ENCODE measurements around the gene ASB5.
"Not testable (repeated sequence)": the region's sequence is repeated elsewhere in the genome, so short reads cannot be mapped to it uniquely, and the experiment has no call there.

ASB5 gene

DNA sequence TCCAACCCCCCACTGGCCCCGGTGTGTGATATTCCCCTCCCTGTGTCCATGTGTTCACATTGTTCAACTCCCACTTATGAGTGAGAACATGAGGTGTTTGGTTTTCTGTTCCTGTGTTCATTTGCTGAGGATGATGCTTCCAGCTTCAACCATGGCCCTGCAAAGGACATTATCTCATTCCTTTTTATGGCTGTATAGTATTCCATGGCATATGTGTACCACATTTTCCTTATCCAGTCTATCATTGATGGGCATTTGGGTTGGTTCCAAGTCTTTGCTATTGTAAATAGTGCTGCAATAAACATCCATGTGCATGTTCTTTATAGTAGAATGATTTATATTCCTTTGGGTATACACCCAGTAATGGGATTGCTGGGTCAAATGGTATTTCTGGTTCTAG lies 10.5 kb upstream of the ASB5 start:
- in situ Hi-C loops (cut with HindIII; ENCODE audit: low sequenced_read_pairs), result not testable (repeated sequence)

DNA sequence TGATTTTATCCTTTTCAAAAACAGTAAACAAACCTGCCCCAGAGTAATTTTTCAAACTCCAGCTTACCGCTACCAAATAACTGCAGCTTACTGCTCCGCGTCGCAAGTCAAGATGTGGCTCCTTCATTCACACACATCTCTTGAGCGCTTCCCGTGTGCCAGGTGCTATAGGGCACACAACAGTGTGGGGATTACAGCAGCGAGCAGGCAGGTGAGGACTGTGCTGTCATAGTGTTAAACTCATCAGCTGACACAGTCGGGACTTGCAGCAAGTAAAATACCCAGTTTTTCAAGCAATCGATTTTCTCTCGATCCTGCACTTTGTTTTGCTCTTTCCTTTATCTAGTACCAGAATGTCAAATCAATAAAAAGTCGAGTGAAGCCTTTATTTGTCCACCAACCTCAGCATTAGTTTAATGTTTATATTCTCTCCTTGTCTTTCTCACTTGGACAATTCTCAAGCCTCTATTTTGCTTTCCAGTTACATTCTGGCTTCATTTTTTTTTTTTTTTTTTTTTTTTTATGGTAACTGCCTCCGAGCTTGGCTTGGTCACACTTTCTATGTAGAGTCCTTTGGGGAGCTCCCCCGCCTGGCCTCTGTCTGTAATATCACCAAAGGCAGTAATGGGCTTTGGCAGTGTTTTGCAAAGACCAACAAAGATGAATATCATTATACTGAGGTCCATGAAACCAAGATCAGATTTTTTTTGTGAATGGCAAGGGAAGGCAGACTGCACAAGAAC lies 8.3 kb upstream of the ASB5 start:
- in situ Hi-C loops (cut with HindIII; ENCODE audit: low sequenced_read_pairs), result no loop called here

DNA sequence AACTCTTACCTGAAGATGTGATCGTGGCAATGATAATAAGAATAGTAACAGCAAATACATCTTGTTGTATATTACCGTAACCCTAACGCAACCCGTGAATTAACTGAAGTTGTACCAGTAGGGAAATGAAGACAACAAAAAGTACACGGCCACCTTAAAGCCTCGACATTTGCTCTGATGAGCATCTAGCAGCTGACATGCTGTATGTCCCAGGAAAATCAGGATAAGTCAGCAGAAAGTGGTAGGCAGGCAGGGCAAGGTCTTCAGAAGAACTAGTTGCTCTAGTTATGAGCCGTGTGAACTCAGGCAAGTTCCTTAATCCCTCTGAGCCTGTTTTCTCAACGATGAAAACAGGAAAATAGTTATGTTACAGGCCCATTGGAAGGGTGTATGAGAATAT lies 7.7 kb upstream of the ASB5 start:
- in situ Hi-C loops (cut with HindIII; ENCODE audit: low sequenced_read_pairs), result no loop called here

DNA sequence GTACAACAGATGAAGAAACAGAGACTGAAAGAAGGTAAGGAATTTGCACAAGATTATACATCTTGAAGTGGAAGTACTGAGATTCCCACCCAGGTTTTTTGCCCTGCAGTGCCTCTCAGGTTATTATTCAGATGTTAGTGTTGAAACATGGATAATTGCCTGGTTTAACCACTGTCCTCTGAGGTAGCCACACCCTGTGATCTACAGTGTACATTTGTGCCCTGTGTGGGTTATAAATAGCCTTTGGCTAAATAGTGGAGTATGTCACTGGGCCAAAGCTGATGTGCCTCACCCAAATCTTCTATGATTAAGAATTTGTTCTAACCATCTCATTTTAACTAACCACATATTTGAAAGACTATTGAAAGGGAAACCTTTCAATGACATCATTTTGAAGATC lies 5.4 kb upstream of the ASB5 start:
- in situ Hi-C loops (cut with HindIII; ENCODE audit: low sequenced_read_pairs), result loop anchor here (5.0 kb wide), 1 partner anchor 77 kb away; the partner anchor contains the start of gene SPATA4

DNA sequence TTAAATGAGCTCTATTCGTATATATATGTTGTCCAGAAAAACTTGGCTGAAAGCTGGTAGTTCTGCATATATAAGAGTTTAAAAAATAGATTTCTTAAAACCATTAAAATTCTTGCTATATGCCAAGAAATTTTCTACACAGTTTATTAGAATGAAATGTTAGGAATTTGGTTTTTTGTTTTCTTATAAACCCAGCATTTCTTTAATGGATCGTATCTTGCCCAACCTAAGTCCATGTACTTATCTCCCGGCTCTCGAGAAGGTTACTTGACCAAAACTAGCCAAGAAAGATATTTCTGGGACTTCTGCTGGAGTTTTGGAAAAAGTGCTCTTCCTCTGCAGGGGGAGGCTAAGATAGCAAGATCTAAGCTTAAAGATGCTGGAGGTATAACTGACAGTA lies 4.7 kb upstream of the ASB5 start:
- in situ Hi-C loops (cut with HindIII; ENCODE audit: low sequenced_read_pairs), result loop anchor here (5.0 kb wide), 1 partner anchor 76 kb away; the partner anchor contains the start of gene SPATA4

DNA sequence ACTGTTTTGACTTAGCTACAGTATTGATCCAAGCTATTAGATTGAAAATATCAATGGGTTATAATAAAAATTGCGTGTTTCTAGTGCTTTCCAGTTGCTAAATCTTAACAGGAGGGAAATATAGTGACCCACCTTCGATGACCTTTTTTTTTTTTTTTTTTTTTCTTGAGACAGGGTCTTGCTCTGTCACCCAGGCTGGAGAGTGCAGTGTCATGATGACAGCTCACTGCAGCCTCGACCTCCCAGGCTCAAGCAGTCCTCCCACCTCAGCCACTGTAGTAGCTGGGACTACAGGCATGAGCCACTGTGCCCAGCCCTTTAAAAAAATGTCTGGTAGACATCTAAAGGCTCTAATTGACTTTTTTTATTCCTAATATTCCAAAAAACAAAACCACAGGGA lies 3.8 kb upstream of the ASB5 start:
- in situ Hi-C loops (cut with HindIII; ENCODE audit: low sequenced_read_pairs), result loop anchor here (5.0 kb wide), 1 partner anchor 75 kb away; the partner anchor contains the start of gene SPATA4

DNA sequence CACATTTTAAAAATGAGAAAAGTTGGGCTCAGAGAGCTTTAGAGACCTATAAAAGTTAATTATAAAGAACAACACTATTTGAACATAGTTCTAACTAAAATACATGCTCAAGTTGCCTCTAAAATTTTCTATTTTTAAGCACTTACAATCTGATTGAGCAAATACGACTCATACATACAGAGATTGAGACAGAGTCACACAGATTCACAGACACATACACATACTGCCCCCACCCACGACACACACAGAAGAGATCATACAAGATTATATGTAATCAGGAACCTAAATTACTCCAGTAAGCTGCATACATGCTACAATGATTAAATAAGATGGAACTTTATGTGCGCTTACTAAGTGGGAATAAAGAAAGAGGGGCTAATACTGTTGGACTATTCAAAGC lies 2.7 kb upstream of the ASB5 start:
- in situ Hi-C loops (cut with HindIII; ENCODE audit: low sequenced_read_pairs), result loop anchor here (5.0 kb wide), 1 partner anchor 74 kb away; the partner anchor contains the start of gene SPATA4

DNA sequence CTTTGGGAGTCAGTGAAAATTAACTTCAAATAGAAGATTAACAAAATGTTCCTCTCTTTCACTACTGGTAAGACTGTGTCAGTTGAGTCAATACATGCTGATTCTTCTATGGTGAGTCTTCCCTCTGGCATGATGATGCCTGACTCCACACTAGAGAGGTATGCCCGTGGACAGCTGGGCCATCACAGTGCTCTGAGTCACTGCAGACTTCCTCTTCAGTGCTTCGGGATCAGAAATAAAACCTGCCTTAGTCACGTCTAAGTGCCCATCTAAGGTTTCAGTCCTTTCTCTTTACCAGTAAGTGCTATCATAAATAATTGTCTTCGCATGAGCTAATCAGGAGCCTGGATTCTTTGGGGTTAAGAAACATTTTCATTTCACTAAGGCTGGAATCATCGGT lies 1.6 kb upstream of the ASB5 start:
- in situ Hi-C loops (cut with HindIII; ENCODE audit: low sequenced_read_pairs), result loop anchor here (5.0 kb wide), 1 partner anchor 73 kb away; the partner anchor contains the start of gene SPATA4

DNA sequence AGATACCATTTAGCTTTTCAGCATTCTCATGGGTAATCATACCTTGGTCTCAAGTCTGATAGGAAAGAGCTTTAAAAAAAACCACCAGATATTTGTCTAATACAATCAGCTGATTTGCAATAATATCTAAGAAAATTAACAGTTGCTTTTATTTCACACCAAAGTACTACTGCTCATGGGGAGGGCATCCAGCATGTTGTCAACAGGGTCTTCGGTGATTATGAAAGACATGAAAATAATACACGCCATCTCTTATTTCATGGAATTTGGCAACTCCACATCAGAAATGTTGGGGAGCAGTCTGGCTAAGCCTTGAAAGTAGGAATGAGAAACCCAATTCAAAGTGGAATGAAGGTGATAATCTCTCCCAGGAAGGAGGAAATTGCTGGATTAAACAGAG lies 3.0 kb downstream of the ASB5 start:
- in situ Hi-C loops (cut with HindIII; ENCODE audit: low sequenced_read_pairs), result no loop called here

DNA sequence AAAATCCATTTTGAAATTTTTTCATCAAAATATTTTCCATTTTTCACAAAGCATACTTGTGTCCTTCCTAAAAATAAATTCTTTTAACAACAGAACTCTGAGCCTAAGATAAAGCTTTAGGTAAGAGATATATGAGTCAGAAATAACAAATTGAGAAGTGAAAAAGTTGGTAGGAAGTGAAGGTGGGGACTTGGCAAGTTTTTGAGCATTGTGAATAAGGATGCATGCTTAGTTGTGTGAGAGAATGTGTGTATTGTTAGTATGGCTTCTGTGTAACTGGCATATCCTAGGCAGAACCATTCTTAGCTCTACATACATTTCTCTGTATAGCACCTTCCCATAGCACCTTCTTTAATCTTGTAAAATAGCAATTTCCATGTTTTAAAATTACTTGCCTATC lies 6.8 kb downstream of the ASB5 start:
- in situ Hi-C loops (cut with HindIII; ENCODE audit: low sequenced_read_pairs), result no loop called here

DNA sequence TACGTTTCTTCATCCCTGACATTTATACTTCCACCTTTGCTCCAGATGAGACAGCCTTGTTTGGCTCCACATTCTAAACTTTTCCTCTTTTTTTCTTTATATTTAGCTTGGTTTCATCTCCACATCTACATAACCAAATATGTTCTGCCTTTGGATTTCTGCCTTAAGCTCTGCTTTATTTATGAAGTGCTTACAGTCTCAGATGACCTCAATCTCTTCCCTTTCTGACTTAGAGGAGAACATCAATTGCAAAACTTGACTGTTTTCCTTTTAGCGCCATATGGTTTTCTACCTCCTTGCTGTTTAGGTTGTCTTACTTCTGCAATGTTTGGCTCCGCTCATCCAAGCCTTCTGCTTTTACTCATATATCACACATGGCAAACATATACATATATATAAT lies 7.5 kb downstream of the ASB5 start:
- in situ Hi-C loops (cut with HindIII; ENCODE audit: low sequenced_read_pairs), result no loop called here

DNA sequence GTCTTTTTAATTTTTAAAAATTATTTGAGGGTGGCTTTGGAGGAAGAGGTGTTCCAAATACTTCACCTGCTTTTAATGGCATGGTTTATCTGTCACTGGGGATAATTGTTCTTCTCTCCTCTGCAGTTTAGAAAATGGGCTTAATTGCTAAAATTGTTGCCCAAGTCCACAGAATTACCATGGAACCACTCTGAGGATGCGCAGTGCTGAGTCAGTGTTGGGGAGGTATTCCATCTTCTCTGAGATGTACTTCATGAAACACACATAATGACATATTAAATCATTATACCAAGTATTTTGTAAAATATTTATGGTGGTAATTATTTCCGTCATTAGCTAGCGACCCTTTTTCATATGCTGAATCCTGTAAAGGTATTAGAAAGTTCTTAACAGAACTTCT lies 8.0 kb downstream of the ASB5 start:
- in situ Hi-C loops (cut with HindIII; ENCODE audit: low sequenced_read_pairs), result no loop called here

DNA sequence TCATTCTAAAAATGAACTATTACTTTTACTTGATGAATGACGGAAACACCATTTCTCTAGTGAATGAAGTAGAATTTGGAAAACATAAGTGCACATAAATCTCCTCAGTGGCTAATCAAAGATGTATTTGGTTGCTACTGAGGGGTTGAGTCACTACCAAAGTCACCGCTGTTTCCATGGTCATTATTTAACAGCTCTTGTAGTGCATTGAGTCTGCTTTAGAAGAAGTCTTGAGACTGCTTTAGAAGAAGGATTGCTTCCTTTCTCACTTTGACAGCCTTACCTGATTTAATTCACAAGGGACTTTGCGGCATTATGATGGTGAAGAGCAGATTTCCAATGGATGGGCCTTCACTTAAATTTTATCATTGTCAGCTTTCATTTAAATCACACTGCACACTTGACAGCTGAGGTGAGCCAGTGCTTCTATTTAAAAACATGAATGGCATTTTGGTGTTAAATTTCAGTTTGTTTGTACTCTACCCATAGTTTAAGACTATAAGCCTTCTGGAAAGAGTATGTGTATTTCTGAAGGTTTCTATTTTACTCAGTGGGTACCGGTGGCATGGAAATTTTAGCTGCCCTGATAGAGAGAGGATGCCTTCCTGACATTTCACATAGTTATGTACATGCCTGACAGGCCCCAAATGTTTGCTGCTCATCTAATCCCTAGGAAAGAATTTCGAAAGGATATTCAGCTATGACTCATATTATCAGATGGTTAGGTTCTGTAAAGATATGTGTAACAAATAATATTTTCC lies 9.5 kb downstream of the ASB5 start:
- in situ Hi-C loops (cut with HindIII; ENCODE audit: low sequenced_read_pairs), result no loop called here

DNA sequence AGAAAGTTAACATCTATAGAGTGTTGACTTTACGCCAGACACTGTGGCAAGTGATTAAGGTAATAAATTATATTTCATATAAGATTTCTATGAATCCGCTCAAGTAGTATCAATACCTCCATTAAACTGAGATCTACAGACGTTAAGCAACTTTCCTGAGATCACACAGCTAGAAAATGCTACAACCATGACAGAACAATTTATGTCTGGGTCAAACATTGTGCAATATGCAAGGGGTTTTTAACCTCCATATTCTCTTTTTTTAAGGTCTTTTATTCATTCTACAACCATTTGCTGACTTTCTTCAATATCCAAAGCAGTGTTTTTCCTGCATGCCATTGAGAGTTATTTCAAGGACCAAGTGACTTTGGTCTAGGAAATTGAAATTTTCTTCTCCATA lies 10.9 kb downstream of the ASB5 start:
- in situ Hi-C loops (cut with HindIII; ENCODE audit: low sequenced_read_pairs), result no loop called here

DNA sequence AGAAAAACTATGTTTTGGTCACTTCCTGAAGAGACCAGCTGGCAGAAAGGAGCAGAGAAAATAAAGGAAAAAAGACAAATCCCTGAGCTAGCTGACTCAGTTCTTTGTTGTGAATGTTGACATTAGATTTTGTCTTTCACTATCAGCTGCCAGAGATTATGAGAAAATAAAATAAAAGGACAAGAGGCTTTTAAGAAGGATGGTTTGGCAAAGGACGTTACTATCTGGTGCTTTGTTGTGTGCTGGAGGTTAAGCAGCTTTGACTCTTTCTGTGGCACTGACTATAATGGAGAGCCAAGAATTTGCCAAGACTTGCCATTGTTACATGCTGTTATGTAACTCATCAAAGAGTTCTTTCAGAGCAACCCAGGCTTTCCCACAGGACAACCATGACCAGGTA lies 12.1 kb downstream of the ASB5 start:
- in situ Hi-C loops (cut with HindIII; ENCODE audit: low sequenced_read_pairs), result no loop called here

DNA sequence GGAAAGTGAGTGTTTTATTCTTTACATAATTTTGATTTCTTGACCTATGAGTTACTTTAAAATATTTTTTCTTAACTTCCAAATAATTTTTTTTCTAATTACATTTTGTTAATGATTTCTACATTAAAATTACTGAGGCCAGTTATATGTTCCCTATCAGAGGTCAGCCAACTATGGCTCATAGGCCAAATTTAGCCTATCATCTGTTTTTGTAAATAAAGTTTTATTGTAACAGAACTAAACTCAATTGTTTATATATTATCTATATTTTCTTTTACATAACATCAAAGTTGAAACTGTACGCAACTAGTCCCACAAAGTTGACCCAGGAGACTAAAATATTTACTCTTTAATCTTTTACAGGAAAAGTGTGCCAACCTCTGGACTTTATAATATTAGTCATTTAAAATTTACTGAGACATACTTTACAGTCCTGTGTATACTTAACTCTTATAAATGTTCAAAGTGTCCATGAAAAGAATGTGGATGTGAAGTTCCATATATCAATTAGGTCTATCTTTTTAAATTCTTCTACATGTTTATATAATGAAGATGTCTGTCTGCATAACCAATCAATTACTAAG lies 26.2 kb downstream of the ASB5 start:
- in situ Hi-C loops (cut with HindIII; ENCODE audit: low sequenced_read_pairs), result no loop called here

DNA sequence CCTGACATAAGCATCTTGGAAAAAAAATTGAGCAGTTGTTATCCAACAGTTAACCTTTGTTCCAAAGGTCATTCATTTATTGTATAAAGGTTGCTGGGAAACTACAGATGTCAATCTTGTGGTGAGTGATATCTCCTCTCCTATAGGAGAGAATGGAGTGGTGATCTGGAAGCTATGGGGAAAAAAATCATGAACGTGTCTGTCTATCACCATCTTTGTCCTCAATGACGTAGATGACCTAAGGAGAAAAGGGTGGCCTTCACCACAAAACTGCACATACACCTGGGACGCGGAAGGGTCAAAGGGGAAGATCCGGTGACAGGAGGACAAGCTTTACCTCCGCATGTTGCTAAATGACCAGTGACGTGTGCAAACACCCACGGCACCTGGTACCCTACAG lies 27.3 kb downstream of the ASB5 start:
- in situ Hi-C loops (cut with HindIII; ENCODE audit: low sequenced_read_pairs), result no loop called here

DNA sequence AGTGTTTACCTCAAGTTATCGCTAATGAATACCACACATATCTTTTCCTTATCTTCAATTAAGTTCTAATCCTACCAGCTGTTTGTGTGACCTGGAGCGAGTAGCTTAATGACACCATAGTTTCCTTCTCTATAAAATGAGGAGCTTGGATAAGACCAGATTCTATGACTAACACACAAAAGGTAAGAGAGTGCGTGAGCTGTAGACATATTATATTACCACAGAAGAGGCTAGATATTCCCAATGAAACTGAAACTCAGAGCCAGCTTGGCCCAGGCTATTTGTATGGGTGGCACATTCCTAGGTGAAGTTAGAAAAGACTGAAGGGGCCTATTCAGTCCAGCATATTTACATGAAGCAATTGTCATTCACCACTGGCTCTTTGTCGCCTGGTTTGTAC lies 30.2 kb downstream of the ASB5 start:
- in situ Hi-C loops (cut with HindIII; ENCODE audit: low sequenced_read_pairs), result no loop called here

DNA sequence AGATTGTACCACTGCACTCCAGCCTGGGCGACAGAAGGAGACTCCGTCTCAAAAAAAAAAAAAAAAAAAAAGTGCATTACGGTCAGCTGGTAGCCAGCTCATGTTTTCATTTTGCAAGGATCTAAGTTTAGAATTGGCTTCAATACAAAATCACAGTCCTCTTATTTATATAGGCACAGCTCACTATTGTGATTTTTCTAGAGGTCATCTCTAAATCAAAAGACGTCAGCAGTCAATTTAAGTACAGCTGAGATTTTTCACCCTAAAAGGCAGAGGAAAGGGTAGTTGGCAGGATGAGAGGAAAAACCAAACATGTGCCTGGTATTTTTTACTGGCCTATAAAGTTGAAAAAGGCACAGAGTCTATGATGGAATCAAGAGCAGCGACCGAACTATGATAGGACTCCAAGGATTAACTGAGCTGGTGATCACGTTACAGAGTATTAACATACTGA lies 30.8 kb downstream of the ASB5 start:
- in situ Hi-C loops (cut with HindIII; ENCODE audit: low sequenced_read_pairs), result no loop called here

DNA sequence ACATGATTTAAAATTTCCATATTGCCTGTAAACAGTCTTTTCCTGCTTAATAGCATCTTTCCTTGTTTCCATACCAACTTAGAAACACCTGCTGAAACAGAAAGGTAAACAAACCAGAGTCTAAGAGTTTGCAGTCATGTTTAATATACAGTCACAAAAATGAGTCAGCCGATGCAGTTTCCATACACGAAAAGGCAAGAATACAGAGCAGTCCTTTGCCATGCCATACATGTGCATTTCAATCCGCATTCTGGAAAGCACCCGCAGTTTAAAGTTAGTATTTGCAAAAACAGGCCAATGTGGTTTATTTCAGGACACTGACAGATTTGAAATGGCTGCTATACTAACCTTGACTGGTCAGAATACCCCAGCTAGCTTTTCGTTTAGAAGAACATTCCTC lies 32.1 kb downstream of the ASB5 start:
- in situ Hi-C loops (cut with HindIII; ENCODE audit: low sequenced_read_pairs), result no loop called here

DNA sequence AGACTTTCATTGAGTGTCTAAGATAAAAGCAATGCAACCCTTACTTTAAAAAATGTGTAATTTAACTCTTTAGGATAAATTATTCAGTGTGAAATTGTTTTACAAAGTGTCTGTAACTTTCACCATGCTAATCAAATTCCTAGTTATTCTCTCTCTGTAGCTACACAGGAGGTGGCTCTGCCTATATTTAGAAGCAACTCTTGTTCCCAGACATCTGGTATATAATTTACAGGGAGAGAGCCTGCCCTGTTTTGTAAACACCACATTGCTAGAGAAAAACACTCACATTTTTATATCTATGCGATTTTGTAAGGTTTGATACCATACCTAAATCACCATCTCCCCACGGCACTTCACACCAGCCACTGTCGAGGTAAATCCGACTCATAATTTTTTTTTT lies 38.2 kb downstream of the ASB5 start:
- in situ Hi-C loops (cut with HindIII; ENCODE audit: low sequenced_read_pairs), result no loop called here

DNA sequence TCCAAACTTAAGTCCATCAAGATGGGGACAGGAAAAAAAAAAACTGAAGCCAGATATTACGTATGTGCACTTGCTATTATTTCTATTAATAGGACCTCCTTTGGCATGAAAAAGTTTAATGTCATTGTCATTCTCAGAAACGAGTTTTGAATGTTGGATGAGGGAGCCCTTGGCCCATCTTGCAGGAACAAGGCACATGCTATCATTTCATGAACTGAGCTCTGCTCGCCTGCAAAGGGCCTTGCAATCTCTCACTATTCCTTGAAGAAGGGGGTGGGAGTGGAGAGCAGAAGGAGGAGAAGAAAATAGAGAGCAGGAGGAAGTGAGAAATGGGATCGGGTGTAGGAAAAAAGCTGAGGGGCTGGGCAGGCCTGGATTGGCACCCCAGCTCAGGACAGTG lies 39.4 kb downstream of the ASB5 start:
- in situ Hi-C loops (cut with HindIII; ENCODE audit: low sequenced_read_pairs), result no loop called here

Measured in endothelial cell of hepatic sinusoid (primary cell).